ENCODE measurements around the gene PKHD1. TPM values are rescaled to one million over a fixed set of nuclear protein-coding genes. Genes with fewer than 3 reads are reported as not detected.
A peak's percentile ranks its signal among the peaks of the same experiment; 100 is the strongest.

The PKHD1 gene
- total RNA-seq, 1 experiment from 2014 or later: not detected

DNA sequence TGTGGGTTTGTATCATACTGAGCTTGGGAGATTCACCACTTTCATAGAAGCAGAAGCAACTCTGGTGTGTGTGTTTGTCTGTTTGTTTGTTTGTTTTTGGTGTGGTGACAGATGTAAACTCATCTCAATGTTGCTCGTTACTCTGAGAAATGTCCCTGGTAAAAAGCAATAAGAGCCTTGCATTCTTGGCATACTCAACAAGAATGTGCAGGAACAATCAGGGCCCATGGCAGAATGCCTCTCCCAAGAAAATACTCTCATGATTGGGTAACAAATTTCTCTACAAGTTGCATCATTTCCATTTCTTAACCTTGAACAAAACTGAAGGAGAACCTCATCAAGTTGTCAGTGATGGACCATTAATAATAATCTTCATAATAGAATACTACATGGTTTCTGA is 43.0 kb upstream of the PKHD1 start:
- Mint-ChIP-seq H3K9me3 (ENCODE audit: unreplicated experiment) (no peaks in the 10 kb centered on the region), H3K27me3 (ENCODE audit: insufficient read depth, unreplicated experiment) (no peaks in the 10 kb centered on the region), H3K27ac (ENCODE audit: low read depth, unreplicated experiment) (no peak overlapping the region), H3K4me3 (ENCODE audit: unreplicated experiment) (no peak overlapping the region), H3K4me1 (ENCODE audit: insufficient read depth, unreplicated experiment) (peaks cover 10% of the 10 kb centered on the region), H3K36me3 (ENCODE audit: insufficient read depth, unreplicated experiment) (no peaks in the 10 kb centered on the region)
- TF ChIP-seq, protein P1, sequence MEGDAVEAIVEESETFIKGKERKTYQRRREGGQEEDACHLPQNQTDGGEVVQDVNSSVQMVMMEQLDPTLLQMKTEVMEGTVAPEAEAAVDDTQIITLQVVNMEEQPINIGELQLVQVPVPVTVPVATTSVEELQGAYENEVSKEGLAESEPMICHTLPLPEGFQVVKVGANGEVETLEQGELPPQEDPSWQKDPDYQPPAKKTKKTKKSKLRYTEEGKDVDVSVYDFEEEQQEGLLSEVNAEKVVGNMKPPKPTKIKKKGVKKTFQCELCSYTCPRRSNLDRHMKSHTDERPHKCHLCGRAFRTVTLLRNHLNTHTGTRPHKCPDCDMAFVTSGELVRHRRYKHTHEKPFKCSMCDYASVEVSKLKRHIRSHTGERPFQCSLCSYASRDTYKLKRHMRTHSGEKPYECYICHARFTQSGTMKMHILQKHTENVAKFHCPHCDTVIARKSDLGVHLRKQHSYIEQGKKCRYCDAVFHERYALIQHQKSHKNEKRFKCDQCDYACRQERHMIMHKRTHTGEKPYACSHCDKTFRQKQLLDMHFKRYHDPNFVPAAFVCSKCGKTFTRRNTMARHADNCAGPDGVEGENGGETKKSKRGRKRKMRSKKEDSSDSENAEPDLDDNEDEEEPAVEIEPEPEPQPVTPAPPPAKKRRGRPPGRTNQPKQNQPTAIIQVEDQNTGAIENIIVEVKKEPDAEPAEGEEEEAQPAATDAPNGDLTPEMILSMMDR (IDR thresholded peaks at IDR 0.05; ENCODE audit: unreplicated experiment): no peak
- BruUV-seq (replicated peaks): no TSS peak
- intact Hi-C loops (cut with micrococcal nuclease): no loop called here
- ChIA-PET CTCF (interaction anchor here (0.5 to 1.0 kb wide), 2 partner anchors 9 to 254 kb away, joined by 3 to 5 read pairs; no protein-coding TSS in a partner anchor), POLR2A (no interaction called here)
- peak; percentile 27 for DNase-seq (ENCODE audit: unreplicated experiment)

DNA sequence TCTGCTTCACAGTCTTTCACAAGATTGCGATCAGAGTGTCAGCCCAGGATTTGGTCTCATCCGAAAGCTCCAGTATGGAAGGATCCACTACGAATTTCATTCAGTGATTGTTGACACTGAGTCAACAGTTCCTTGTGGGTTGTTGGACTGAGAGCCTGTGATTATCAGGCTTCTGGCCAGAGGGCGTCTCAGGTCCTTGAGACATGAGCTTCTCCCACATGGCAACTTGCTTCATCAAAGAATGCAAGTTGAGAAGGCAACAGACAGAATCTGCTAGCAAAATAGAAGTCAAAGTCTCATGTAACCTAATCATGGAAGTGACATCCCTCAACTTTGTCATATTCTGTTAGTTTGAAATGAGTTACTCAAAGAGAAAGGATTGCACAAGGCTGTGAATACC is 40.5 kb upstream of the PKHD1 start:
- TF ChIP-seq, protein P1 (IDR thresholded peaks at IDR 0.05; ENCODE audit: unreplicated experiment): no peak
- H3K4me1 Mint-ChIP-seq (ENCODE audit: insufficient read depth, unreplicated experiment): peaks cover 10% of the 10 kb centered on the region
- no peak overlapping the region for H3K4me3 Mint-ChIP-seq (ENCODE audit: unreplicated experiment)
- intact Hi-C loops (cut with micrococcal nuclease): no loop called here
- no TSS peak for BruUV-seq (replicated peaks)
- H3K36me3 Mint-ChIP-seq (ENCODE audit: insufficient read depth, unreplicated experiment): no peaks in the 10 kb centered on the region
- no peak overlapping the region for H3K27ac Mint-ChIP-seq (ENCODE audit: low read depth, unreplicated experiment)
- DNase-seq (ENCODE audit: unreplicated experiment): no peak
- H3K27me3 Mint-ChIP-seq (ENCODE audit: insufficient read depth, unreplicated experiment): no peaks in the 10 kb centered on the region
- no peaks in the 10 kb centered on the region for H3K9me3 Mint-ChIP-seq (ENCODE audit: unreplicated experiment)
- POLR2A ChIA-PET: interaction anchor here (0.7 kb wide), 1 partner anchor 654 kb away, joined by 3 read pairs; no protein-coding TSS in a partner anchor
- CTCF ChIA-PET: interaction anchor here (0.9 kb wide), 1 partner anchor 8 kb away, joined by 3 read pairs; no protein-coding TSS in a partner anchor

DNA sequence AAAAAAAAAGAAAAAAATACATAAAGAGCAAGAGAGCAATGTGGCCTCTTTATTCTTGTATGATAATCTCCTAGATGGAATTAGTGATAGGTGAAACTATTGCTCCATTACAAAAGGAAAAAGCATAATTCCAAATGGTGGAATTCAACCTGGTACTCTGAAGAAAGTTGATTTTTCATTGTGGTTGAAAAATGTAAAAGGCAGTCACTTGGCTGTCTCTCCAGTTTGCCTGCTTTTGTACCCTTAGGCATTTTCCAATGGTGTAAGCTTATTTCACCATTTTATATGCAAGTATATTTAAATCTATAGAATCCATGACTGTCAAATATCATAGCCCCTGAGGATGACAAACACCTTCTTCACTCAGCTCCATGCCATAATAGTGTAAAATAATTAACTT is 38.8 kb upstream of the PKHD1 start:
- H3K27me3 Mint-ChIP-seq (ENCODE audit: insufficient read depth, unreplicated experiment): no peaks in the 10 kb centered on the region
- intact Hi-C loops (cut with micrococcal nuclease): no loop called here
- no peak overlapping the region for H3K27ac Mint-ChIP-seq (ENCODE audit: low read depth, unreplicated experiment)
- H3K9me3 Mint-ChIP-seq (ENCODE audit: unreplicated experiment): no peaks in the 10 kb centered on the region
- no TSS peak for BruUV-seq (replicated peaks)
- TF ChIP-seq, protein P1 (IDR thresholded peaks at IDR 0.05; ENCODE audit: unreplicated experiment): no peak
- ChIA-PET POLR2A (no interaction called here), CTCF (interaction anchor here (1.0 kb wide), 2 partner anchors 11 to 23 kb away, joined by 3 read pairs; no protein-coding TSS in a partner anchor)
- no peaks in the 10 kb centered on the region for H3K36me3 Mint-ChIP-seq (ENCODE audit: insufficient read depth, unreplicated experiment)
- H3K4me3 Mint-ChIP-seq (ENCODE audit: unreplicated experiment): no peak overlapping the region
- H3K4me1 Mint-ChIP-seq (ENCODE audit: insufficient read depth, unreplicated experiment): peaks cover 10% of the 10 kb centered on the region
- no peak for DNase-seq (ENCODE audit: unreplicated experiment)

DNA sequence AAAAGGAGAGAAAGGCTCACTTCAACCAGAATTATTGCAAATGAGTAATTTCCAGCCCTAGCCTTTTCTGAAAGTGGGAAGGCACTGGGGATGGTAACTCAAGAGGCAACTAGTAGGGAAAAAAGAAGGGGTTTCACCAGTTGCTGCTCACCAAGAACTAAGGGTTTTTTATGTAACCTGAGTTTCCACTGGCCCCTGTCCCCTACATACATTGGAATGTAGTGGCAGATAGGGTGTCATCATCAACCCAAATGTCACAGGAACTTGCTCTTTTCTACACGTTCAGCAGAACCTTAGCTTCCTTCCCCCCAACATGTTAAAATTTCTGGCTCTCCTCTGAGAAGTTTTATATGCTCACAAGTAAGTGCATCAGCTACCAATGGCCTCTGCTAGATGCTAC is 38.2 kb upstream of the PKHD1 start:
- H3K9me3 Mint-ChIP-seq (ENCODE audit: unreplicated experiment): no peaks in the 10 kb centered on the region
- no peak for DNase-seq (ENCODE audit: unreplicated experiment)
- POLR2A ChIA-PET: no interaction called here
- H3K4me3 Mint-ChIP-seq (ENCODE audit: unreplicated experiment): no peak overlapping the region
- intact Hi-C loops (cut with micrococcal nuclease): no loop called here
- peaks cover 6% of the 10 kb centered on the region for H3K4me1 Mint-ChIP-seq (ENCODE audit: insufficient read depth, unreplicated experiment)
- H3K36me3 Mint-ChIP-seq (ENCODE audit: insufficient read depth, unreplicated experiment): no peaks in the 10 kb centered on the region
- no TSS peak for BruUV-seq (replicated peaks)
- no peaks in the 10 kb centered on the region for H3K27me3 Mint-ChIP-seq (ENCODE audit: insufficient read depth, unreplicated experiment)
- CTCF ChIA-PET: no interaction called here
- TF ChIP-seq, protein P1 (IDR thresholded peaks at IDR 0.05; ENCODE audit: unreplicated experiment): no peak
- no peak overlapping the region for H3K27ac Mint-ChIP-seq (ENCODE audit: low read depth, unreplicated experiment)

Measured in MCF 10A (cell line).